Measurements from ENCODE around the gene TSGA10IP. TPM values are rescaled to one million over a fixed set of nuclear protein-coding genes. Genes with fewer than 3 reads are reported as not detected.

TSGA10IP gene
- total RNA-seq, 2 donors from 2014 or later = not detected

- Mint-ChIP-seq H3K27ac (peak overlapping the region; percentile 33), H3K4me1 (no peaks in the 10 kb centered on the region), H3K27me3 (no peaks in the 10 kb centered on the region), H3K36me3 (ENCODE audit: low read depth) (peaks cover 29% of the 10 kb centered on the region), H3K4me3 (no peak overlapping the region), H3K9me3 (no peaks in the 10 kb centered on the region)
- no peak for ATAC-seq (replicated peaks)
These were observed 62.8 kb downstream of the TSGA10IP start for GRCh38 chr11:66008095-66008467.

GRCh38 chr11:66008468-66009101, 63.3 kb downstream of the TSGA10IP start:
- Mint-ChIP-seq H3K4me1 (no peaks in the 10 kb centered on the region), H3K27ac (peak overlapping the region; percentile 33), H3K9me3 (no peaks in the 10 kb centered on the region), H3K27me3 (no peaks in the 10 kb centered on the region), H3K4me3 (no peak overlapping the region), H3K36me3 (ENCODE audit: low read depth) (peaks cover 24% of the 10 kb centered on the region)
- no peak for ATAC-seq (replicated peaks)

Other genes with a start within 250 kb of the TSGA10IP start
- 10 to 100 TPM; 75.6 to 88.8 TPM for gene KAT5, start 233.2 kb upstream of the TSGA10IP start, total RNA-seq
- gene RNASEH2C, start 224.7 kb upstream of the TSGA10IP start, total RNA-seq = 10 to 100 TPM; 57.4 to 92.9 TPM
- gene AP5B1, start 164.5 kb upstream of the TSGA10IP start, total RNA-seq = 10 to 100 TPM; 17.2 to 21.9 TPM
- gene OVOL1, start 158.4 kb upstream of the TSGA10IP start, total RNA-seq = under 1 TPM in 1 of 2 donors, not detected in 1; 0.98 TPM
- 1 to 10 TPM; 1.6 to 6.6 TPM for gene SNX32, start 111.5 kb upstream of the TSGA10IP start, total RNA-seq
- gene CFL1, start 87.3 kb upstream of the TSGA10IP start, total RNA-seq = 1,000 to 10,000 TPM in 1 of 2 donors, 100 to 1,000 TPM in 1; 682 to 1,566 TPM
- gene MUS81, start 85.0 kb upstream of the TSGA10IP start, total RNA-seq = 10 to 100 TPM; 65.2 to 77.2 TPM
- gene EFEMP2, start 72.7 kb upstream of the TSGA10IP start, total RNA-seq = 10 to 100 TPM; 11.5 to 76.3 TPM
- gene CTSW, start 65.6 kb upstream of the TSGA10IP start, total RNA-seq = 10 to 100 TPM in 1 of 2 donors, 1 to 10 TPM in 1; 5.4 to 23.6 TPM
- gene FIBP, start 57.0 kb upstream of the TSGA10IP start, total RNA-seq = 100 to 1,000 TPM in 1 of 2 donors, 10 to 100 TPM in 1; 75.8 to 102 TPM
- gene CCDC85B, start 54.8 kb upstream of the TSGA10IP start, total RNA-seq = 10 to 100 TPM; 21.0 to 37.2 TPM
- 10 to 100 TPM; 18.7 to 24.8 TPM for gene FOSL1, start 45.1 kb upstream of the TSGA10IP start, total RNA-seq
- 10 to 100 TPM; 20.9 to 30.1 TPM for gene C11orf68, start 26.4 kb upstream of the TSGA10IP start, total RNA-seq
- 10 to 100 TPM; 85.3 to 94.5 TPM for gene DRAP1, start 26.1 kb upstream of the TSGA10IP start, total RNA-seq
- gene SART1, start 16.3 kb downstream of the TSGA10IP start, total RNA-seq = 10 to 100 TPM; 44.7 to 51.3 TPM
- 10 to 100 TPM; 47.6 to 66.3 TPM for gene EIF1AD, start 56.7 kb downstream of the TSGA10IP start, total RNA-seq
- gene BANF1, start 57.0 kb downstream of the TSGA10IP start, total RNA-seq = 100 to 1,000 TPM; 158 to 245 TPM
- under 1 TPM in 1 of 2 donors, not detected in 1; 0.37 TPM for gene CST6, start 66.5 kb downstream of the TSGA10IP start, total RNA-seq
- gene CATSPER1, start 81.0 kb downstream of the TSGA10IP start, total RNA-seq = 1 to 10 TPM in 1 of 2 donors, not detected in 1; 2.1 TPM
- under 1 TPM in 1 of 2 donors, not detected in 1; 0.45 TPM for gene GAL3ST3, start 103.7 kb downstream of the TSGA10IP start, total RNA-seq
- 100 to 1,000 TPM; 201 to 237 TPM for gene SF3B2, start 106.9 kb downstream of the TSGA10IP start, total RNA-seq
- 100 to 1,000 TPM in 1 of 2 donors, 10 to 100 TPM in 1; 84.5 to 105 TPM for gene PACS1, start 124.8 kb downstream of the TSGA10IP start, total RNA-seq

All from activated T-helper 17 cell treated with anti-CD3 and anti-CD28 coated beads, Interleukin-2, amount 50 U/mL, for 72 hours (primary cell).